ENCODE measurements around the gene POLR3B. TPM values are rescaled to one million over a fixed set of nuclear protein-coding genes. Genes with fewer than 3 reads are reported as not detected.

The POLR3B gene
- total and polyA plus RNA-seq, 2 of the 13 experiments (the other 11 are each of a cell fraction or from before 2014, with no cell fraction given), result 4.8 to 13.1 TPM

- Histone ChIP-seq H3K36me3 (replicated peaks in 1 of 2; ENCODE audit: control insufficient read depth in 1 of 2, insufficient read depth in 2 of 2, low read length in 2 of 2) (no peaks in the 10 kb centered on the region), H3K79me2 (ENCODE audit: insufficient read depth, low read length) (no peaks in the 10 kb centered on the region), H3K4me2 (ENCODE audit: low read depth, low read length) (no peak overlapping the region), H3K27ac (ENCODE audit: extremely low read length, insufficient read depth, low read length) (no peak overlapping the region), H3K9ac (ENCODE audit: insufficient read depth, low read depth, low read length) (no peak overlapping the region), H4K20me1 (ENCODE audit: insufficient read depth, low read length) (no peaks in the 10 kb centered on the region), H3K4me1 (ENCODE audit: insufficient read depth, low read length) (peaks cover 6% of the 10 kb centered on the region), H3K27me3 (ENCODE audit: control insufficient read depth in 1 of 2, insufficient read depth in 2 of 2, low read length in 2 of 2) (no peaks in the 10 kb centered on the region; a peak in 1 of 5 replicates), H3K4me3 (replicated peaks in 1 of 3; ENCODE audit: insufficient read depth in 1 of 3, low read depth in 2 of 3, low read length in 3 of 3) (no peak overlapping the region), H3K9me3 (ENCODE audit: low read length) (no peaks in the 10 kb centered on the region), H2AFZ (ENCODE audit: low read length) (no peak overlapping the region)
- TF ChIP-seq CEBPB (IDR thresholded peaks at IDR 0.05; ENCODE audit: borderline replicate concordance, low read depth, low read length), result 0 out of 2 replicates have a peak, but pooled peaks have one; percentile 19
- TF ChIP-seq ZNF235 (CRISPR knock-in tag; IDR thresholded peaks at IDR 0.05; ENCODE audit: borderline replicate concordance), result no peak
- WGBS (ENCODE audit: low lambda C conversion rate), result 31% methylated on average over 2 of the region's 2 CpGs
- no TSS peak for BruUV-seq (replicated peaks)
- ChIA-PET POLR2A (no interaction called here), CTCF (ENCODE audit: low intra/inter-chr PET ratio, low total read pairs) (no interaction called here)
- no peak for FAIRE-seq
- no peak for ATAC-seq
- intact Hi-C loops (cut with micrococcal nuclease; ENCODE audit: unreplicated experiment), result no loop called here
- no peak for DNase-seq (ENCODE audit: low spot score)
- in situ Hi-C loops (cut with HindIII; ENCODE audit: extremely low pct_ligation_motif_present, low pct_unique_long_range_greater_than_20kb), result no loop called here
These were observed 169.8 kb downstream of the POLR3B start for GRCh38 chr12:106527356-106527755.

GRCh38 chr12:106541201-106541600 lies 183.7 kb downstream of the POLR3B start:
- FAIRE-seq, result no peak
- no peaks in the 10 kb centered on the region for H3K79me2 ChIP-seq (ENCODE audit: insufficient read depth, low read length)
- no peak overlapping the region for H3K4me3 ChIP-seq (replicated peaks in 1 of 3; ENCODE audit: insufficient read depth in 1 of 3, low read depth in 2 of 3, low read length in 3 of 3)
- H3K4me1 ChIP-seq (ENCODE audit: insufficient read depth, low read length), result no peaks in the 10 kb centered on the region
- BruUV-seq (replicated peaks), result no TSS peak
- no peaks in the 10 kb centered on the region; the same call in 1 of the 2 replicates for H3K9me3 ChIP-seq (ENCODE audit: low read length)
- no peak for TF ChIP-seq ZNF441 (CRISPR knock-in tag; IDR thresholded peaks at IDR 0.05; ENCODE audit: borderline replicate concordance)
- TF ChIP-seq CTCF (CRISPR knock-in tag; IDR thresholded peaks at IDR 0.05), result no peak
- TF ChIP-seq TBP (CRISPR knock-in tag; IDR thresholded peaks at IDR 0.05), result no peak
- TF ChIP-seq ZNF569 (CRISPR knock-in tag; IDR thresholded peaks at IDR 0.05; ENCODE audit: borderline replicate concordance), result no peak
- TF ChIP-seq GZF1 (CRISPR knock-in tag; IDR thresholded peaks at IDR 0.05), result no peak
- H4K20me1 ChIP-seq (ENCODE audit: insufficient read depth, low read length), result no peaks in the 10 kb centered on the region
- no peak for DNase-seq (ENCODE audit: low spot score)
- no peak overlapping the region for H2AFZ ChIP-seq (ENCODE audit: low read length)
- H3K36me3 ChIP-seq (replicated peaks in 1 of 2; ENCODE audit: control insufficient read depth in 1 of 2, insufficient read depth in 2 of 2, low read length in 2 of 2), result no peaks in the 10 kb centered on the region
- POLR2A ChIA-PET, result no interaction called here
- no peak overlapping the region for H3K27ac ChIP-seq (ENCODE audit: extremely low read length, insufficient read depth, low read length)
- H3K4me2 ChIP-seq (ENCODE audit: low read depth, low read length), result no peak overlapping the region
- no peak for ATAC-seq
- intact Hi-C loops (cut with micrococcal nuclease; ENCODE audit: unreplicated experiment) (no loop called here), in situ Hi-C loops (cut with HindIII; ENCODE audit: extremely low pct_ligation_motif_present, low pct_unique_long_range_greater_than_20kb) (no loop called here)
- no peak overlapping the region for H3K9ac ChIP-seq (ENCODE audit: insufficient read depth, low read depth, low read length)
- H3K27me3 ChIP-seq (ENCODE audit: control insufficient read depth in 1 of 2, insufficient read depth in 2 of 2, low read length in 2 of 2), result no peaks in the 10 kb centered on the region
- CTCF ChIA-PET (ENCODE audit: low intra/inter-chr PET ratio, low total read pairs), result no interaction called here
